GM18867 (cell line): ENCODE data around the gene OR2D3.
A peak's percentile ranks its signal among the peaks of the same experiment; 100 is the strongest.
"Not testable (repeated sequence)": the region's sequence is repeated elsewhere in the genome, so short reads cannot be mapped to it uniquely, and the experiment has no call there.

Source experiments
- ATAC-seq: cut with Tn5 transposase; IDR thresholded peaks from one replicate; pipeline ENCODE4 v1.9.1; 2021; ENCODE audit warnings: mild to moderate bottlenecking, moderate library complexity; ENCODE audit not compliant: unreplicated experiment

Gene OR2D3

GRCh38 chr11:6927030-6927617 is 6.3 kb downstream of the OR2D3 start:
- peak; percentile 77 for ATAC-seq

- ATAC-seq = no peak
Observed at GRCh38 chr11:6928916-6929315, 8.1 kb downstream of the OR2D3 start.

GRCh38 chr11:6931146-6931713 is 10.4 kb downstream of the OR2D3 start:
- ATAC-seq = no peak

- no peak for ATAC-seq
Observed at GRCh38 chr11:6932145-6932544, 11.3 kb downstream of the OR2D3 start.

- no peak for ATAC-seq
Observed at GRCh38 chr11:6941970-6942369, 21.2 kb downstream of the OR2D3 start.

- ATAC-seq = no peak
Observed at GRCh38 chr11:6943131-6943530, 22.3 kb downstream of the OR2D3 start.

GRCh38 chr11:6954248-6954647 is 33.4 kb downstream of the OR2D3 start:
- ATAC-seq = not testable (repeated sequence)

- no peak for ATAC-seq
Observed at GRCh38 chr11:6962141-6962540, 41.3 kb downstream of the OR2D3 start.

GRCh38 chr11:6962673-6963072 is 41.9 kb downstream of the OR2D3 start:
- peak; percentile 97 for ATAC-seq

- no peak for ATAC-seq
Observed at GRCh38 chr11:6968816-6969215, 48.0 kb downstream of the OR2D3 start.

GRCh38 chr11:6969854-6970253 is 49.1 kb downstream of the OR2D3 start:
- ATAC-seq = not testable (repeated sequence)
